Gastroesophageal sphincter (tissue), 3 donors: ENCODE results near the gene CCL16.

Experiments
- EP300 ChIP-seq: sonication (generic); formaldehyde crosslinking; IDR thresholded peaks from one replicate; pipeline ENCODE4 v1.6.1; 2017; ENCODE audit warnings: antibody characterized with exemption, mild to moderate bottlenecking
- POLR2A ChIP-seq, 2 donors: fragments of 450-650 bp; IDR thresholded peaks; one replicate each; pipeline ENCODE4 v1.6.1; 2017; ENCODE audit warnings: antibody characterized with exemption in 2 of 2, mild to moderate bottlenecking in 2 of 2, moderate library complexity in 1 of 2
- TF ChIP-seq, protein P1 (sequence below), 4 experiments: fragments of 200-600 bp in 2 of 4; fragments of 450-650 bp in 2 of 4; sonication (generic) in 1 of 4; IDR thresholded peaks; one replicate each; pipeline ENCODE4 v1.5.1; 2017 to 2019; ENCODE audit warnings: antibody characterized with exemption in 4 of 4, mild to moderate bottlenecking in 2 of 4, moderate library complexity in 2 of 4

DNA sequence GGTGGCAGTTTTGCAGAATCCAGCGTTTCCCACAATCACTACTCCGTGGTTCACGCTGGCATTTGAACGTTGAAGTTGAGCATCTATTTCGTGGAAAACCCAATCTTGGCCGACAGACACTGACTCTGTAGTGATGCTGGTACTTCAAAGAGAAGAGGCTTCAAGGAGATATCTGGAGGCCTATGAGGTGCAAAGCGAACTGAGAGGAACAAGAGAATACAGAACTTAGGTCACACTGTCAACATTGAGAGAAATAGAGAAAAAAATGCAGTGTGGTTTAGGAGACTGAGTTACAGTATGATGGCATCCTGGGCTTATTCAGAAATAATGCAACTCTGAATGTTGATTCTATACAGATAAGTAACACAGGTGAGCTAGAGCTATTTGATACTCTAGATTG lies 16.0 kb downstream of the CCL16 start:
- TF ChIP-seq EP300, result no peak
- TF ChIP-seq, protein P1, sequence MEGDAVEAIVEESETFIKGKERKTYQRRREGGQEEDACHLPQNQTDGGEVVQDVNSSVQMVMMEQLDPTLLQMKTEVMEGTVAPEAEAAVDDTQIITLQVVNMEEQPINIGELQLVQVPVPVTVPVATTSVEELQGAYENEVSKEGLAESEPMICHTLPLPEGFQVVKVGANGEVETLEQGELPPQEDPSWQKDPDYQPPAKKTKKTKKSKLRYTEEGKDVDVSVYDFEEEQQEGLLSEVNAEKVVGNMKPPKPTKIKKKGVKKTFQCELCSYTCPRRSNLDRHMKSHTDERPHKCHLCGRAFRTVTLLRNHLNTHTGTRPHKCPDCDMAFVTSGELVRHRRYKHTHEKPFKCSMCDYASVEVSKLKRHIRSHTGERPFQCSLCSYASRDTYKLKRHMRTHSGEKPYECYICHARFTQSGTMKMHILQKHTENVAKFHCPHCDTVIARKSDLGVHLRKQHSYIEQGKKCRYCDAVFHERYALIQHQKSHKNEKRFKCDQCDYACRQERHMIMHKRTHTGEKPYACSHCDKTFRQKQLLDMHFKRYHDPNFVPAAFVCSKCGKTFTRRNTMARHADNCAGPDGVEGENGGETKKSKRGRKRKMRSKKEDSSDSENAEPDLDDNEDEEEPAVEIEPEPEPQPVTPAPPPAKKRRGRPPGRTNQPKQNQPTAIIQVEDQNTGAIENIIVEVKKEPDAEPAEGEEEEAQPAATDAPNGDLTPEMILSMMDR (IDR thresholded peaks at IDR 0.05), result no peak
- no peak for TF ChIP-seq POLR2A (IDR thresholded peaks at IDR 0.05)
